Measurements from ENCODE around the gene ITPR1.

GRCh38 chr3:4501437-4501836 is 8.3 kb downstream of the ITPR1 start:
- no peak for TF ChIP-seq ZFP3 (CRISPR knock-in tag; IDR thresholded peaks at IDR 0.05)
- no peak for TF ChIP-seq TSHZ2 (CRISPR knock-in tag; IDR thresholded peaks at IDR 0.05)
- no peak for TF ChIP-seq ARNTL (CRISPR knock-in tag; IDR thresholded peaks at IDR 0.05; ENCODE audit: borderline replicate concordance, low read depth)
- no peak for TF ChIP-seq ZFP30 (CRISPR knock-in tag; IDR thresholded peaks at IDR 0.05)
- TF ChIP-seq RARB (CRISPR knock-in tag; IDR thresholded peaks at IDR 0.05): no peak
- no peak for TF ChIP-seq PPARA (CRISPR knock-in tag; IDR thresholded peaks at IDR 0.05; ENCODE audit: borderline replicate concordance)

Data from SK-N-SH treated with all-trans-retinoic acid at 6 μM for 48 hours (cell line).